Hepatocyte (in vitro differentiated cells): Measurements from ENCODE around the gene NSUN6. TPM values are rescaled to one million over a fixed set of nuclear protein-coding genes. Genes with fewer than 3 reads are reported as not detected.

Experiments
- DNase-seq: peaks from one replicate; pipeline ENCODE4 v3.0.0-alpha.2; 2016; ENCODE audit warnings: low spot score
- H2AFZ ChIP-seq: fragments of 200-600 bp; sonication (generic); 2 replicates; pipeline ENCODE4 v1.6.0; 2016; ENCODE audit warnings: antibody characterized with exemption, mild to moderate bottlenecking
- H3K27ac ChIP-seq: fragments of 200-600 bp; sonication (generic); 2 replicates; pipeline ENCODE4 v1.5.1; 2016; ENCODE audit warnings: mild to moderate bottlenecking
- H3K27me3 ChIP-seq: fragments of 200-600 bp; sonication (generic); 2 replicates; pipeline ENCODE4 v1.6.1; 2016
- H3K36me3 ChIP-seq: fragments of 200-600 bp; sonication (generic); replicated peaks from 2 replicates; pipeline ENCODE4 v1.5.1; 2016; ENCODE audit warnings: low read depth; ENCODE audit not compliant: insufficient read depth
- H3K4me1 ChIP-seq: fragments of 200-600 bp; sonication (generic); 2 replicates; pipeline ENCODE4 v1.5.1; 2016; ENCODE audit warnings: mild to moderate bottlenecking, moderate library complexity; ENCODE audit not compliant: insufficient read depth
- H3K4me2 ChIP-seq: fragments of 200-600 bp; sonication (generic); 2 replicates; pipeline ENCODE4 v1.6.0; 2016
- H3K4me3 ChIP-seq: fragments of 200-600 bp; sonication (generic); 2 replicates; pipeline ENCODE4 v1.5.1; 2016; ENCODE audit warnings: mild to moderate bottlenecking
- H3K79me2 ChIP-seq: fragments of 200-600 bp; sonication (generic); 2 replicates; pipeline ENCODE4 v1.6.0; 2017; ENCODE audit warnings: mild to moderate bottlenecking
- H3K9me2 ChIP-seq: fragments of 200-600 bp; sonication (generic); replicated peaks from 2 replicates; pipeline ENCODE4 v1.6.0; 2017; ENCODE audit warnings: mild to moderate bottlenecking; ENCODE audit not compliant: insufficient read depth
- H3K9me3 ChIP-seq: fragments of 200-600 bp; sonication (generic); 2 replicates; pipeline ENCODE4 v1.5.1; 2016; ENCODE audit warnings: low read depth, mild to moderate bottlenecking
- H4K20me1 ChIP-seq: fragments of 200-600 bp; sonication (generic); 2 replicates; pipeline ENCODE4 v1.6.0; 2016; ENCODE audit warnings: mild to moderate bottlenecking; ENCODE audit not compliant: insufficient read depth, poor library complexity, severe bottlenecking
- EZH2 ChIP-seq: fragments of 200-600 bp; sonication (generic); IDR thresholded peaks from 2 replicates; pipeline ENCODE4 v1.6.1; 2016; ENCODE audit warnings: antibody characterized with exemption, mild to moderate bottlenecking, borderline replicate concordance
- EZH2phosphoT487 ChIP-seq: fragments of 200-600 bp; sonication (generic); IDR thresholded peaks from one replicate; pipeline ENCODE4 v1.6.1; 2018; ENCODE audit warnings: antibody characterized with exemption, mild to moderate bottlenecking, low read depth, moderate library complexity; ENCODE audit not compliant: unreplicated experiment, severe bottlenecking
- WGBS: methylation state at CpG from one replicate; pipeline ENCODE4 v1.1.6; 2016; ENCODE audit warnings: low lambda C conversion rate; ENCODE audit errors: missing lambda C conversion rate; 5-methylcytosine and 5-hydroxymethylcytosine counted together
- polyA plus RNA-seq: library from polyadenylated mRNA; unstranded; fragments of >200 nt; fragmentation: Nextera tagmentation; extraction: Ambion mirVana; gene quantifications from 2 replicates; pipeline ENCODE4 v1.2.1, GENCODE V29; 2016
- total RNA-seq: library from RNA; depleted of rRNA; stranded (reverse); fragments of >200 nt; gene quantifications from 2 replicates; pipeline ENCODE4 v1.2.3, GENCODE V29; 2014
- TF ChIP-seq, protein P1 (sequence below): fragments of 200-600 bp; sonication (generic); IDR thresholded peaks from 2 replicates; pipeline ENCODE4 v1.5.1; 2016; ENCODE audit warnings: antibody characterized with exemption, mild to moderate bottlenecking; ENCODE audit not compliant: poor library complexity

Gene NSUN6
- total and polyA plus RNA-seq, 2 experiments from 2014 or later, result 12.2 to 14.6 TPM

DNA sequence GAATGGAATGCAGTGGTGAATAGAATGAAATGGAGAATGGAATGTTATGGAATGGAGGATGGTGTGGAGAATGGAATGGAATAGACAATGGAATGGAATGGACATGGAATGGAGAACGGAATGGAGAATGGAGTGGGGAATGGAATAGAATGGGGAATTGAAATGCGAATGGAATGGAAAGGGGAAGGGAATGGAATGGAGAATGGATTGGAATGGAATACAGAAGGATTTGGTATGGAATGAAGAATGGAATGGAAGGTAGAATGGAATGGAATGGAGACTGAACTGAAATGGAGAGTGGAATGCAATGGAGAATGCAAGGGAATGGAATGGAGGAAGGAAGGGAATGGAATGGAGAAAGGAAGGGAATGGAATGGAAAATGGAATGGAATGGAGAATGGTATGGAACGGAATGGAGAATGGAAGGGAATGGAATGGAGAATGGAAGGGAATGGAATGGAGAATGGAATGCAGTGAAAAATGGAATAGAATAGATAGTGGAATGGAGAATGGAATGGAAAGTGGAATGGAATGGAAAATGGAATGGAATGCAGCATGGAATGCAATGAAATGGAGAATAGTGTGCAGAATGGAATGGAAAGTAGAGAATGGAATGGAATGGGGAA, 94.8 kb downstream of the NSUN6 start:
- Histone ChIP-seq H3K4me3 (no peak overlapping the region), H3K27ac (no peak overlapping the region), H3K9me3 (no peaks in the 10 kb centered on the region), H3K4me1 (no peaks in the 10 kb centered on the region), H3K27me3 (no peaks in the 10 kb centered on the region), H3K36me3 (peaks cover 5% of the 10 kb centered on the region), H3K79me2 (no peaks in the 10 kb centered on the region), H2AFZ (no peak overlapping the region), H3K9me2 (no peaks in the 10 kb centered on the region), H4K20me1 (no peaks in the 10 kb centered on the region), H3K4me2 (no peak overlapping the region)
- no peak for TF ChIP-seq EZH2phosphoT487
- TF ChIP-seq, protein P1, sequence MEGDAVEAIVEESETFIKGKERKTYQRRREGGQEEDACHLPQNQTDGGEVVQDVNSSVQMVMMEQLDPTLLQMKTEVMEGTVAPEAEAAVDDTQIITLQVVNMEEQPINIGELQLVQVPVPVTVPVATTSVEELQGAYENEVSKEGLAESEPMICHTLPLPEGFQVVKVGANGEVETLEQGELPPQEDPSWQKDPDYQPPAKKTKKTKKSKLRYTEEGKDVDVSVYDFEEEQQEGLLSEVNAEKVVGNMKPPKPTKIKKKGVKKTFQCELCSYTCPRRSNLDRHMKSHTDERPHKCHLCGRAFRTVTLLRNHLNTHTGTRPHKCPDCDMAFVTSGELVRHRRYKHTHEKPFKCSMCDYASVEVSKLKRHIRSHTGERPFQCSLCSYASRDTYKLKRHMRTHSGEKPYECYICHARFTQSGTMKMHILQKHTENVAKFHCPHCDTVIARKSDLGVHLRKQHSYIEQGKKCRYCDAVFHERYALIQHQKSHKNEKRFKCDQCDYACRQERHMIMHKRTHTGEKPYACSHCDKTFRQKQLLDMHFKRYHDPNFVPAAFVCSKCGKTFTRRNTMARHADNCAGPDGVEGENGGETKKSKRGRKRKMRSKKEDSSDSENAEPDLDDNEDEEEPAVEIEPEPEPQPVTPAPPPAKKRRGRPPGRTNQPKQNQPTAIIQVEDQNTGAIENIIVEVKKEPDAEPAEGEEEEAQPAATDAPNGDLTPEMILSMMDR, result no peak
- TF ChIP-seq EZH2, result no peak
- no peak for DNase-seq
- WGBS, result 94% methylated on average over 3 of the region's 3 CpGs

DNA sequence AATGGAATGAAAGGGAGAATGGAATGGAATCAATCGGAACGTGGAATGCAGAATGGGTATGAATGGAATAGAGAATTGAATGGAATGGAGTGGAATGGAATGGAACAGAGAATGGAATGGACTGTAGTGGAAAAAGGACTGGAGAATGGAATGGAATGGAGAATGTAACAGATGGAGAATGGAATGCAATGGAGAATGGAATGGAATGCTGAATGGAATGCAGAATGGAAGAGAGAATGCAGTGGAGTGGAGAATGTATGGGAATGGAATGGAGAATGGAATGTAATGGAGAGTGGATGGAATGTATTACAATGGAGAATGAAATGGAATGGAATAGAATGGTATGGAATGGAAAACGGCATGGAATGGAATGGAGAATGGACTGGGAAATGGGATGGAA, 96.9 kb downstream of the NSUN6 start:
- Histone ChIP-seq H3K4me1 (no peaks in the 10 kb centered on the region), H3K9me3 (no peaks in the 10 kb centered on the region), H3K79me2 (no peaks in the 10 kb centered on the region), H3K4me2 (no peak overlapping the region), H4K20me1 (no peaks in the 10 kb centered on the region), H3K27me3 (no peaks in the 10 kb centered on the region), H3K36me3 (peaks cover 5% of the 10 kb centered on the region), H2AFZ (no peak overlapping the region), H3K9me2 (no peaks in the 10 kb centered on the region), H3K27ac (no peak overlapping the region), H3K4me3 (no peak overlapping the region)
- TF ChIP-seq EZH2, result no peak
- no peak for TF ChIP-seq EZH2phosphoT487
- TF ChIP-seq, protein P1, result no peak
- DNase-seq, result no peak
- WGBS, result 95% methylated on average over 3 of the region's 3 CpGs

DNA sequence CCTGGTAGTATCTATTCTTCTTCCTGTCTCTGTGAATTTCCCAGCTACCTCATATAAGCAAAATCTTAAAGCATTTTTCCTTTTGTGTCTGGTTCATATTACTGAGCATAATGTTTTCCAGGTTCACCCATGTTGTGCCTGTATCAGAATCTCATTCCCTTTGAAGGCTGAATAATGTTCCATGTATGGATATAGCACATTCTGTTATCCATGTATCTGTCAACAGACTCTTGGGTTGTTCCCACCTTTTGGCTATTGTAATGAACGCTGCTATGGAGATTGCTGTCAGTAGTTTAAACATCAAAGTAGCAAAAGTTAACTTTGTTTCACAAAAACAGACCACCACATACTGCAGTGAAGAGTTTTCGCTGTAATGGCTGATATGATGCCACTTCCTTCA, 99.9 kb downstream of the NSUN6 start:
- no peak overlapping the region for H3K27ac ChIP-seq
- DNase-seq, result no peak
- H3K9me3 ChIP-seq, result no peaks in the 10 kb centered on the region
- H3K79me2 ChIP-seq, result no peaks in the 10 kb centered on the region
- no peaks in the 10 kb centered on the region for H3K4me1 ChIP-seq
- no peak overlapping the region for H3K4me3 ChIP-seq
- 98% methylated on average over 2 of the region's 2 CpGs for WGBS
- TF ChIP-seq EZH2phosphoT487, result no peak
- TF ChIP-seq, protein P1, result no peak
- no peak for TF ChIP-seq EZH2
- no peaks in the 10 kb centered on the region for H3K27me3 ChIP-seq
- no peaks in the 10 kb centered on the region for H3K9me2 ChIP-seq
- no peak overlapping the region for H3K4me2 ChIP-seq
- no peak overlapping the region for H2AFZ ChIP-seq
- peaks cover 5% of the 10 kb centered on the region for H3K36me3 ChIP-seq
- H4K20me1 ChIP-seq, result no peaks in the 10 kb centered on the region
